Epithelial cell of esophagus (primary cell): Measurements from ENCODE around the gene KRCC1.

ENCODE experiments used
- DNase-seq: peaks from one replicate; pipeline ENCODE4 v3.0.0; 2010; ENCODE audit warnings: low read depth
- H3K4me3 ChIP-seq: 2 replicates; pipeline ENCODE4 v1.5.1; 2011; ENCODE audit warnings: mild to moderate bottlenecking, low read length, control low read depth
- TF ChIP-seq, protein P1 (sequence below): IDR thresholded peaks from 2 replicates; pipeline ENCODE4 v1.5.1; 2011; ENCODE audit warnings: low read depth, mild to moderate bottlenecking, low read length, control low read depth, inconsistent platforms; ENCODE audit not compliant: insufficient read depth; ENCODE audit errors: missing control alignments

The KRCC1 gene

DNA sequence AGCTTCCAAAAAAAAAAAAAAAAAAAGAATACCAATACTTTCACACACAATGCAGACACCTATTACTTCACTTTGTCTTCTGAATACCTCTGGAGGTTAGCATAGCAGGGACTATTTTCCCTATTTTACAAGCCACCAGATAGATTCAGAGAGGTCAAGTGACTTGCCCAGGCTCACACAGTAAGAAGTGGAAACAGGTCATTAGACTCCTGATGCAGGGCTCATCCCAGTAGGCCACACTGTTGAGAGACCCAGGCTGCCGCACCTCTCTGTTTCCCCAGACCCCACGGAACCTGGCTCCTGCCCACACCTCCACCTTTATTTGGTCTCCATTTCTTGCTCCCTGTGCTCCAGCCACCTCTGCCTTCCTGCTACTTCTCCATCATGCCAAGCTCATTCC, 31.5 kb upstream of the KRCC1 start:
- TF ChIP-seq, protein P1, sequence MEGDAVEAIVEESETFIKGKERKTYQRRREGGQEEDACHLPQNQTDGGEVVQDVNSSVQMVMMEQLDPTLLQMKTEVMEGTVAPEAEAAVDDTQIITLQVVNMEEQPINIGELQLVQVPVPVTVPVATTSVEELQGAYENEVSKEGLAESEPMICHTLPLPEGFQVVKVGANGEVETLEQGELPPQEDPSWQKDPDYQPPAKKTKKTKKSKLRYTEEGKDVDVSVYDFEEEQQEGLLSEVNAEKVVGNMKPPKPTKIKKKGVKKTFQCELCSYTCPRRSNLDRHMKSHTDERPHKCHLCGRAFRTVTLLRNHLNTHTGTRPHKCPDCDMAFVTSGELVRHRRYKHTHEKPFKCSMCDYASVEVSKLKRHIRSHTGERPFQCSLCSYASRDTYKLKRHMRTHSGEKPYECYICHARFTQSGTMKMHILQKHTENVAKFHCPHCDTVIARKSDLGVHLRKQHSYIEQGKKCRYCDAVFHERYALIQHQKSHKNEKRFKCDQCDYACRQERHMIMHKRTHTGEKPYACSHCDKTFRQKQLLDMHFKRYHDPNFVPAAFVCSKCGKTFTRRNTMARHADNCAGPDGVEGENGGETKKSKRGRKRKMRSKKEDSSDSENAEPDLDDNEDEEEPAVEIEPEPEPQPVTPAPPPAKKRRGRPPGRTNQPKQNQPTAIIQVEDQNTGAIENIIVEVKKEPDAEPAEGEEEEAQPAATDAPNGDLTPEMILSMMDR = no peak
- no peak overlapping the region for H3K4me3 ChIP-seq

DNA sequence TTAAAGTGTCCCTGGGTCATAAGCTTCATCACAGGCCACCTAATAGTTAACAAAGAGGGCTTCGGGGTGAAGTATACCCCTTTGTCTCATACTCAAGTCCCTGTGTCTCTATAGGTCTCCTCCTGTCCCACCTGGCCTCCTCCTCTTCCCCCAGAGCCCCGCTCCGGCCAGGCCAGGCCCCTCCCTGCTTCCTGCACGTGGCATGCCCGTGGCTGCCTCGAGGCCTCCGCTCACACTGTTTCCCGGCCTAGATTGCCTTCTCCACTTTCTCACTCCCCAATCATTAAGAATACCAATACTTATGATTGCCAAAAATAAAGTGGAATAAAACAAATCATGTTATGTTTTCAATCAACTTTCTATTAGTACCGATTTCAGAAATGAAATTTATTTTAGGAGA, 30.8 kb upstream of the KRCC1 start:
- no peak overlapping the region for H3K4me3 ChIP-seq
- no peak for DNase-seq
- TF ChIP-seq, protein P1 = no peak

More for the DNA sequence above, 31.5 kb upstream of the KRCC1 start:
- DNase-seq = no peak

DNA sequence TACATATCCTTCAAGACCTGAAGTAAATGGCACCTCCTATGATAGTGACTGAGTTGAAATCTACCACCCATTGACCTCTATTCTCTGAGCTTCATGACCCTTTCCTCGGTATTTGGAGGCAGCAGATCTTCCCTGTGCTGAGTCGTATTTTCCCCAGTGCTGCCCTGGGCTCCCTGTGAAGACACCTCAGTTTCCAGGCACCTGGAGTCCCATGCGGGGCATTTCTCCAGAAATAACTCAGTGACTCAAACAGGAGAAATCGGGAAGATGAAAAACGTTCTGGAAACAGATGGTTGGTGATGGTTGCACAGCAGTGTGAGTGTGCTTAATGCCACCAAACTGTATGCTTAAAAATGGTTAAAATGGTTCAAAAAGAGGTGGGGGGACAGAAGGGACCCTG, 30.0 kb upstream of the KRCC1 start:
- no peak overlapping the region for H3K4me3 ChIP-seq
- no peak for DNase-seq
- TF ChIP-seq, protein P1 = no peak

DNA sequence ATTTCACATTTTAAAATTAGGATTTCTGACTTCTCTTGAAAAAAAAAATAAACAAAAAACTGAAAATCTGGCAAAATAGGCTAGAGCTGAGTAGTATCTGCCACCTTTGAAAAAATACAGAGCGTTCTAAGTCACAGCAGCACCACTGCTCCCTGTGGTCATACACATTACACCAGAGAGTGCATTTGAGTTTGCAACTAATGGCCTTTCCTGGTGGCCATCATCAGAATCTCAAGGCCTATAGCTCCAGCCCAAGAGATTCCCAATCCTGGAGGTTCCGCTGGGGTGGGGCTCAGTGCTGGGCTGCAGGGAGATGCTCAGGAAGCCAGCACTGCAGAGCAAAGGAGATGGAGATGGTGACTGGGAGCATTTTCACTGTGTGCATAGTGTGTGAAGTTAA, 29.5 kb upstream of the KRCC1 start:
- no peak for DNase-seq
- TF ChIP-seq, protein P1 = no peak

DNA sequence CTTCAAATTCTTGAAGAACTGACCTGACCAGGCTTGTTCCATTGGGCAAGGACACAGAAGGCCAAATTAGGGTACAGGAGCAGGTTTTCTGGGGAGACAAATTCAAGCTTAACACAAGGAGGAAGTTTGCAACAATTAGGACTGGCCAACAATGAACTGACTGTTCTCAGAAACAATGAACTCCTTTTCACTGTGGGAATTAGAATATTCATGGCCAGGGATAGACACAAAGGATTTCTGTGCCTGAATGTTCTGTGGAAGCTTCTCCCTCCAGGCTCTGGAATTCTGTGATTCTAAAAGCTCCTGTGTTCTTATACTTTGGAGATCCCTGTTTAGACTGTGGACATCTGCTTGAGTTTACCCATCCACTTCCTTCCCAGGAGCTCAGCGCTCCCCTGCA, 27.2 kb upstream of the KRCC1 start:
- no peak for DNase-seq
- TF ChIP-seq, protein P1 = no peak

More for the DNA sequence above, 29.5 kb upstream of the KRCC1 start:
- no peak overlapping the region for H3K4me3 ChIP-seq

DNA sequence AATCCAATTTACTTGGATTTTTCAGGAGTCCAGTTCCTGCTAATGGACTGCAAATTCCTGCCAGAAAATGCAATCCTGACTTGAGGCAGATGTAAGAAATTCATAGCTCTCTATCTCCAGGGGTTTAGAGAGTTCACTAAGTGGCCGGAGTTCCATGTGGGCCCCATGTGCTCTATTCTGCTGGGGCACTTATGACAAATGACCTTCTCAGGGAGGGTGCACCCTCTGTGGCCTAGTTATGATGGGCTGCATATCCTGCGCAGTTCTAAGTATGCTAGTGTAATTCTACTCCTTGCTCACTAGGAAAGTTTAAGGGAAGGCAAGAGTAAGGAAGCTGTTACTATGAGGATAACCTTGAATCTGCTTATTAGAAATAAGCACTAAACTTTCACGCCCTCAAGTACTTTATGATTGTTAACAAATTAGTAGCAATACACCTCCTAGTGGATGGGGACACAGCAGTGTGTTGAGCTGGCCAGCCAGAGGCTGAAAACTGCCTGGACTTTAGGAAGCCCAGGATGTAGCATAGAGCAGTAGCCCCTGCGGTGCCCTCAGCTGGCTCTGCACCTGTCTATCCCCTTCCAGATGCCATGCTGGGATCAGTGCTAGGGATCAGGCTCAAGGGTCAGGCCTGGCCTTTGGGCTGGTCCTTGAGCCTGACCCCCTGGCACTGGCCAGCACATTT, 26.5 kb upstream of the KRCC1 start:
- H3K4me3 ChIP-seq = no peak overlapping the region
- no peak for DNase-seq
- TF ChIP-seq, protein P1 = no peak

More for the DNA sequence above, 27.2 kb upstream of the KRCC1 start:
- H3K4me3 ChIP-seq = no peak overlapping the region

DNA sequence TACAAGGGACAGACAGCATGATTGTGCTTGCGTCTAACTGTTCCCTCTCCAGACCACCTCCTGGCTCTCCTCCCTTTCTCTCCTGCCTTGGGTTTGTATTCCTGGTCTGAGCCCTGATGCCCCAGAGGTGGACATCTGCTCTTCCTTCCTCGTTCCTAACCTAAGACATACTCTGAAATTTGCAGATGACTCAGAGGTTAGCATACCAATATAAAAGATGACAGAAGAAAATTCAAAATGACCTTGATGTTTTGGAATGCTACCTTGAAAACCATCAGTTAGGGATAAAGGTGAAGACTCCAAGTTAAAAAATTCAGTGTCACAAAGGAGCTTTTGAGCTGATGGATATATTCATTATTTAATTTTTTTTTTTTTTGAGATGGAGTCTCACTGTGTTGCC, 25.0 kb upstream of the KRCC1 start:
- TF ChIP-seq, protein P1 = no peak
- peak; percentile 12 for DNase-seq
- H3K4me3 ChIP-seq = no peak overlapping the region
